Activated naive CD4-positive, alpha-beta T cell treated with anti-CD3 and anti-CD28 coated beads for 36 hours (primary cell): Measurements from ENCODE around the gene HCRTR2. TPM values are rescaled to one million over a fixed set of nuclear protein-coding genes. Genes with fewer than 3 reads are reported as not detected.
"Not testable (repeated sequence)": the region's sequence is repeated elsewhere in the genome, so short reads cannot be mapped to it uniquely, and the experiment has no call there.

Experiments
- CTCF ChIA-PET: fragments of 350-600 bp; sonication (Branson Sonifier 250); formaldehyde crosslinking; loops from one replicate; lab custom pipeline; 2021; ENCODE audit warnings: antibody characterized with exemption; lab: Charles Lee
- DNase-seq: peaks from one replicate; pipeline ENCODE4 v3.0.0-alpha.2; 2020
- H3K27ac Mint-ChIP-seq: one replicate; pipeline ENCODE4 v1.8.0; 2021; ENCODE audit warnings: mild to moderate bottlenecking, mixed read lengths
- H3K27me3 Mint-ChIP-seq: one replicate; pipeline ENCODE4 v1.8.0; 2021; ENCODE audit warnings: low read depth, mixed read lengths
- H3K36me3 Mint-ChIP-seq: one replicate; pipeline ENCODE4 v1.8.0; 2021; ENCODE audit warnings: low read depth, mixed read lengths
- H3K4me1 Mint-ChIP-seq: one replicate; pipeline ENCODE4 v1.8.0; 2021; ENCODE audit warnings: low read depth, mixed read lengths
- H3K4me3 Mint-ChIP-seq: one replicate; pipeline ENCODE4 v1.8.0; 2021; ENCODE audit warnings: mild to moderate bottlenecking, moderate library complexity, mixed read lengths
- H3K9me3 Mint-ChIP-seq: one replicate; pipeline ENCODE4 v1.8.0; 2021; ENCODE audit warnings: mixed read lengths
- intact Hi-C: fragments of 100-400 bp; cut with micrococcal nuclease; formaldehyde crosslinking; loops from one replicate; pipeline ENCODE4 v1.15.1; 2023
- total RNA-seq, 2 experiments: library from RNA; stranded (reverse); gene quantifications; one replicate each; pipeline ENCODE4 v1.2.3, GENCODE V29; 2021

The HCRTR2 gene
- total RNA-seq, 2 experiments from 2014 or later = not detected

DNA sequence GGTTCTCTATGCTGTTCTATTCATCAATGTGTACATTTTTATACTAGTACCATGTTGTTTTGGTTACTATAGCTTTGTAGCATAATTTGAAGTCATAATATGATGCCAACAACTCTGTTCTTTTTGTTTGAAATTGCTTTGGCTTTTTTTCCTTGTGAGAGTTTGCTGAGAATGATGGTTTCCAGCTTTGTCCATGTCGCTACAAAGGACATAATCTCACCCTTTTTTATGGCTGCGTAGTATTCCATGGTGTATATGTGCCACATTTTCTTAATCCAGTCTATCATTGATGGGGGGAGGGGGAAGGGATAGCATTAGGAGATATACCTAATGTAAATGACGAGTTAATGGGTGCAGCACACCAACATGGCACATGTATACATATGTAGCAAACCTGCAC is 122.9 kb downstream of the HCRTR2 start:
- intact Hi-C loops, H3K36me3 Mint-ChIP-seq, DNase-seq, CTCF ChIA-PET, H3K4me1 Mint-ChIP-seq, H3K4me3 Mint-ChIP-seq, H3K27me3 Mint-ChIP-seq, H3K9me3 Mint-ChIP-seq, H3K27ac Mint-ChIP-seq: not testable (repeated sequence)

DNA sequence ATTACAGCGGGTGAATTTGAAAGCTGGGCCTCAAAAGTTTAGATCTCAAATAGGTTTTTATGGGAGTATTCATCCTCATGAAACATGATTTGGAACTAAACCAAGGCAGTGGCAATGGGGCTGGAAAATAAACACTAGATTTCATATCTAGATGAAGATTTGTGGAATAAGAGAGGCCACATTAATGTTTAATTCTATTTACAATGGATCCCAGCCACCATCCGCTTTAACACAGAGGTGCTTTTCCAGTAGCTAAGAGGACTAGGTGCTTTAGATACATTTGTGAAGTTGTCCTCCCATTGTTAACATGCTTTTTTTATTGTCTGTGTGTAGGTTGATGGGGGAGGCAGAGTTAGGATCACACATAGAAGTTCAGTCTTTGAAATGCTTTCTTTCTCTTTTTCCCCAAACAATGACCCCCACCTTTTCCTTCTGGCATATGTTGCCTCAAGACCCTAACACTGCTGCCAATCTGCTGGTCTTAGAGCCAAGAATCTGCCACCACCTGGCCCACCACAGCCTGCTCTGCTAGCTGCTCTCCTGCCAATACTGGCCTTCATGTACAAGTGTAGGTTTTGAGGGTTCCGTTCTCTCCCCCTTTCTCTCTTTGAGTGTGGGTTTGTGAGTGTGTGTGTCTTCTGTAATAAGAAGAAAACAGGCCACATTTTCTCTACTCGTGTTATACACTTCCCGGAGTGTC is 125.1 kb downstream of the HCRTR2 start:
- peaks cover 9% of the 10 kb centered on the region for H3K9me3 Mint-ChIP-seq
- no peak overlapping the region for H3K4me3 Mint-ChIP-seq
- H3K36me3 Mint-ChIP-seq = no peaks in the 10 kb centered on the region
- no peak for DNase-seq
- H3K27me3 Mint-ChIP-seq = no peaks in the 10 kb centered on the region
- no peak overlapping the region for H3K27ac Mint-ChIP-seq
- intact Hi-C loops = no loop called here
- H3K4me1 Mint-ChIP-seq = no peaks in the 10 kb centered on the region
- CTCF ChIA-PET = no interaction called here

DNA sequence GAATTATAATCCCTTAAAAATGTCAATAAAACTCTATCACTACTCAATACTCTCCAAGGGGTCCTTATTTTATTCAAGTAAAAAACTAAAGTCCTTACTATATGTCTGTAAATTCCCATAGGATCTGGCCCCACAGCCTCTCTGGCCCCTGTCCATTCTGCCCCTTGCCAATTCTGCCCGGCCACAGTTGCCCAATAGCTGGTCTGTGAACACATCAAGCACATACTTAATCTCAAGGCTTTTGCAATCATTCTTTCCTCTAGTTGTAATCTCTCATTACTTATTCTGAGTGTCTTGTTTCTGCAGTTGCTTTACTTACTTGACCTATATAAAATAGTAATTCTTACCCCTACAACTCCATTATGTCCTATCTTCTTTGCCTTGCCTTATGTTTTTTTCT is 130.4 kb downstream of the HCRTR2 start:
- no peak for DNase-seq
- Mint-ChIP-seq H3K4me3 (no peak overlapping the region), H3K27ac (no peak overlapping the region), H3K4me1 (no peaks in the 10 kb centered on the region), H3K27me3 (no peaks in the 10 kb centered on the region), H3K36me3 (no peaks in the 10 kb centered on the region), H3K9me3 (peaks cover 8% of the 10 kb centered on the region)
- intact Hi-C loops = no loop called here
- CTCF ChIA-PET = no interaction called here

DNA sequence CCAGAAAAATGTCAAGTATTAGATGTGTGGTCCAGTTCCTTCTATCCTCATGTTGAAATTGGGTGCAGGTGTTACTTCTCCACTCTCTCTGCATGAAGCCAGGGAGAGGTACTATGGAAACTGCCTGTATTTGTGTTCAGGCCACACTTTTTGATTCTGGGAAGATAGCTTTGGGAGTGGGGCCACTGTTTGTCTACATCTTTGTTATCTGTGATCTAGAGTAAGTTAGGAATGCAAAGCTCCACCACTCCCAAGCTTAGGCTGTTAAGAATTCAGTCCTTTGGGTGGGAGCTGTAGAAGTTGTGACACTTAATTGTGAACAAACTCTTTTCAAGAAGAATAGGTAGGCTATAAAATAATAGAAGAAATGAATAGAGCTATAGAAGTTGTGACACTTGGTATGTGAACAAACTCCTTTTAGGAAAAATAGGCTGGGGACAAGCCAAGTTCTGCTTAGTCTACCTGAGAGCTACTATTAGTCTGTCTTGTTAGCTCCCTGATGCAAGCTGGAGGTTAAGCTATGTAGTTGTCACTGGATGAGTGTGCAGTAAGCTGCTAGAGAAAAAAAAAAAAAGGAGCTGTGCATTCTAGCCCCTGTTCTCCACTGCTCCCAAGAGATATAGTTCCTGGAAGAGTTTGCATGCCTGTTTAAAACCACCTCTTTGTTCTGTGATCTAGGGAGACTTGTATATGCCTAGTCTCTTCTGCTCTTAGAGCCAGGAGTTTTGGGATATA is 145.8 kb downstream of the HCRTR2 start:
- Mint-ChIP-seq H3K4me1 (no peaks in the 10 kb centered on the region), H3K36me3 (no peaks in the 10 kb centered on the region), H3K4me3 (no peak overlapping the region), H3K9me3 (peaks cover 7% of the 10 kb centered on the region), H3K27me3 (no peaks in the 10 kb centered on the region), H3K27ac (no peak overlapping the region)
- CTCF ChIA-PET = no interaction called here
- intact Hi-C loops = no loop called here
- DNase-seq = no peak

DNA sequence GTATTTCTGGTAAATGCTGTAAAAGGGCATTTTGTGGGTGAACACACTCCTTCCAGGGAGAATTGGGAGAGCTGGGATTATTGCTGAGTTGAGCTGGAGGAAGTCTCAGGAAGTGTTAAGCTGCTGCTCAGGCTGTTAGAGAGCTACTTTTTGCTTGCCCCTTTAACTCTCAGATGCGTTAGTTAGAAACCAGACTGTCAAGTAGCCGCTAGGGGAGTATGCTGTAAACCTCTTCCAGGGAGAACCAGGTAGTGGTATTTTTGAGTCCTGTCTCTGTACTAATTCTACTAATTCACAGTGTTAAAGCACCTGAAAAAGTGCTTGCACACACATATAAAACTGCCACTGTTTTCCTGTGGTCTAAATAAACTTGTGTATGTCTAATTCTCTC is 146.4 kb downstream of the HCRTR2 start:
- intact Hi-C loops = no loop called here
- DNase-seq = no peak
- no peak overlapping the region for H3K27ac Mint-ChIP-seq
- H3K4me1 Mint-ChIP-seq = no peaks in the 10 kb centered on the region
- no peaks in the 10 kb centered on the region for H3K36me3 Mint-ChIP-seq
- H3K4me3 Mint-ChIP-seq = no peak overlapping the region
- CTCF ChIA-PET = no interaction called here
- H3K9me3 Mint-ChIP-seq = peaks cover 7% of the 10 kb centered on the region
- no peaks in the 10 kb centered on the region for H3K27me3 Mint-ChIP-seq

DNA sequence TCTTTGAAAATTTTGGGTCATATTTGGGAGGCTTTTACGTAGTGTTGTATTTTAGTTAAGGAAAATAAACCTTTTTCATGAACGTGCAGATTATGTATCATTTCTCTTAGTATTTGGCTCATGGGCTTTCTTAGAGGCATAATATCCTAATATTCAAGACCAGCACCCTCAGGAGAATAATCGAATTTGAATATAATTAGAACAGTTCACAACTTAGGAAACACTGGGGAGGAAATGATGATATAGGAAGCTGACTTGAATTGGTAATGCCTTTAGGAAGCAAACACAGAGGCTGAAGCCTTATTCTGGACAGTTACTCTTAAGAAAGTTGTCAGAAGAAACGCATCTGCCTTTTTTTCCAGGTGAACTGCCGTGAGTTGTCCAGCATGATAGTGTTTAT is 152.9 kb downstream of the HCRTR2 start, which contains the start of gene GFRAL:
GFRAL (plus strand) TSS at position 301 of the 400 bp plus-strand sequence; CDS start at position 387, 86 bp downstream.
- H3K27ac Mint-ChIP-seq = no peak within 1 kb of the TSS
- no peaks in the 10 kb centered on the region for H3K4me1 Mint-ChIP-seq
- H3K9me3 Mint-ChIP-seq = peaks cover 3% of the 10 kb centered on the region
- DNase-seq = no peak
- H3K36me3 Mint-ChIP-seq = no peaks in the 10 kb centered on the region
- H3K4me3 Mint-ChIP-seq = no peak within 1 kb of the TSS
- no peaks in the 10 kb centered on the region for H3K27me3 Mint-ChIP-seq
- intact Hi-C loops = no loop called here
- CTCF ChIA-PET = no interaction called here

Other genes with a start within 250 kb of the HCRTR2 start
- not detected for gene GFRAL, start 153.0 kb downstream of the HCRTR2 start, total RNA-seq